Measurements from ENCODE around the gene NR2F1-AS1. TPM values are rescaled to one million over a fixed set of nuclear protein-coding genes. Genes with fewer than 3 reads are reported as not detected.
A peak's percentile ranks its signal among the peaks of the same experiment; 100 is the strongest.

The NR2F1-AS1 gene
- total RNA-seq, 1 donor from 2014 or later, result 6.9 TPM

- FAIRE-seq (no peak), DNase-seq (ENCODE audit: low read depth) (peak; percentile 48)
- TF ChIP-seq EZH2 (IDR thresholded peaks at IDR 0.05; ENCODE audit: insufficient read depth, low read length) (no peak), CTCF (IDR thresholded peaks at IDR 0.05; ENCODE audit: insufficient read depth, low read depth, low read length) (no peak)
- Mint-ChIP-seq H3K36me3 (ENCODE audit: low read depth, unreplicated experiment) (peaks cover 1% of the 10 kb centered on the region), H3K27ac (ENCODE audit: unreplicated experiment) (no peak overlapping the region), H3K27me3 (ENCODE audit: low read depth, unreplicated experiment) (no peaks in the 10 kb centered on the region), H3K9me3 (ENCODE audit: unreplicated experiment) (peaks cover 2% of the 10 kb centered on the region), H3K4me3 (ENCODE audit: unreplicated experiment) (no peak overlapping the region), H3K4me1 (ENCODE audit: low read depth, unreplicated experiment) (peaks cover 3% of the 10 kb centered on the region)
- H4K20me1 ChIP-seq (ENCODE audit: insufficient read depth, low read length), result no peaks in the 10 kb centered on the region
- H3K27ac ChIP-seq (ENCODE audit: low read depth, low read length), result no peak overlapping the region
- no peaks in the 10 kb centered on the region for H3K79me2 ChIP-seq (ENCODE audit: insufficient read depth, low read length)
- no peak overlapping the region for H3K4me3 ChIP-seq (ENCODE audit: insufficient read depth, low read depth, low read length)
- H2AFZ ChIP-seq (ENCODE audit: low read depth, low read length), result no peak overlapping the region
- no peak overlapping the region for H3K4me2 ChIP-seq (ENCODE audit: low read length)
- no peaks in the 10 kb centered on the region for H3K4me1 ChIP-seq (ENCODE audit: insufficient read depth, low read length)
- H3K27me3 ChIP-seq (ENCODE audit: insufficient read depth, low read length), result no peaks in the 10 kb centered on the region
- H3K9me3 ChIP-seq (ENCODE audit: insufficient read depth, low read depth, low read length), result no peaks in the 10 kb centered on the region
- no peaks in the 10 kb centered on the region for H3K36me3 ChIP-seq (ENCODE audit: insufficient read depth, low read length)
- H3K9ac ChIP-seq (ENCODE audit: low read length), result no peak overlapping the region
Measured at GRCh38 chr5:93454896-93455295, 126.1 kb downstream of the NR2F1-AS1 start.

GRCh38 chr5:93452255-93452654, 128.8 kb downstream of the NR2F1-AS1 start:
- Mint-ChIP-seq H3K27ac (ENCODE audit: unreplicated experiment) (no peak overlapping the region), H3K27me3 (ENCODE audit: low read depth, unreplicated experiment) (no peaks in the 10 kb centered on the region)
- H3K4me2 ChIP-seq (ENCODE audit: low read length), result no peak overlapping the region

More at GRCh38 chr5:93452255-93452654, 128.8 kb downstream of the NR2F1-AS1 start:
- Mint-ChIP-seq H3K9me3 (ENCODE audit: unreplicated experiment) (no peaks in the 10 kb centered on the region), H3K4me3 (ENCODE audit: unreplicated experiment) (no peak overlapping the region), H3K36me3 (ENCODE audit: low read depth, unreplicated experiment) (no peaks in the 10 kb centered on the region), H3K4me1 (ENCODE audit: low read depth, unreplicated experiment) (peaks cover 3% of the 10 kb centered on the region)
- Histone ChIP-seq H3K27me3 (ENCODE audit: insufficient read depth, low read length) (no peaks in the 10 kb centered on the region), H3K9me3 (ENCODE audit: insufficient read depth, low read depth, low read length) (no peaks in the 10 kb centered on the region), H3K9ac (ENCODE audit: low read length) (no peak overlapping the region), H3K27ac (ENCODE audit: low read depth, low read length) (no peak overlapping the region), H2AFZ (ENCODE audit: low read depth, low read length) (no peak overlapping the region), H4K20me1 (ENCODE audit: insufficient read depth, low read length) (no peaks in the 10 kb centered on the region), H3K4me3 (ENCODE audit: insufficient read depth, low read depth, low read length) (no peak overlapping the region), H3K4me1 (ENCODE audit: insufficient read depth, low read length) (no peaks in the 10 kb centered on the region), H3K79me2 (ENCODE audit: insufficient read depth, low read length) (no peaks in the 10 kb centered on the region), H3K36me3 (ENCODE audit: insufficient read depth, low read length) (no peaks in the 10 kb centered on the region)
- TF ChIP-seq CTCF (IDR thresholded peaks at IDR 0.05; ENCODE audit: insufficient read depth, low read depth, low read length), result no peak
- TF ChIP-seq EZH2 (IDR thresholded peaks at IDR 0.05; ENCODE audit: insufficient read depth, low read length), result no peak
- no peak for FAIRE-seq
- no peak for DNase-seq (ENCODE audit: low read depth)
